IMR-90 (cell line): ENCODE data around the gene CLNK. TPM values are rescaled to one million over a fixed set of nuclear protein-coding genes. Genes with fewer than 3 reads are reported as not detected.

Source experiments
- ATAC-seq: fragments of 200-7000 bp; cut with Tn5 transposase; 2 replicates; pipeline ENCODE4 v1.9.1; 2020; ENCODE audit warnings: low read depth, mild to moderate bottlenecking, moderate library complexity
- BruUV-seq: library from RNA; stranded (reverse); fragments of 400-500 nt; replicated peaks from 2 replicates; lab custom pipeline; 2021; lab: Mats Ljungman, UMichigan
- CTCF ChIA-PET: fragments of 300-600 bp; formaldehyde crosslinking; extraction: SDS; loops from one replicate; lab custom pipeline; 2021; ENCODE audit warnings: antibody characterized with exemption; lab: Yijun Ruan, JAX
- POLR2A ChIA-PET: fragments of 300-600 bp; sonication (Branson Sonifier 250); formaldehyde crosslinking; loops from one replicate; lab custom pipeline; 2022; ENCODE audit warnings: antibody characterized with exemption; ENCODE audit not compliant: unreplicated experiment; lab: Charles Lee
- DNase-seq: peaks from one replicate; pipeline ENCODE4 v3.0.0; 2013
- H2AFZ ChIP-seq: replicated peaks from 2 replicates; pipeline ENCODE3; 2013; ENCODE audit warnings: low read length, mild to moderate bottlenecking; ENCODE audit not compliant: poor library complexity
- H2AK5ac ChIP-seq: 2 replicates; pipeline ENCODE4 v1.6.1; 2013; ENCODE audit warnings: low read depth, low read length, inconsistent platforms
- H2AK9ac ChIP-seq: replicated peaks from 2 replicates; pipeline ENCODE3; 2013; ENCODE audit warnings: mild to moderate bottlenecking, low read depth, low read length, moderate library complexity; ENCODE audit not compliant: poor library complexity
- H2BK120ac ChIP-seq: 2 replicates; pipeline ENCODE4 v1.6.1; 2013; ENCODE audit warnings: low read depth, low read length, inconsistent platforms
- H2BK15ac ChIP-seq: 3 replicates; pipeline ENCODE4 v1.6.1; 2013; ENCODE audit warnings: low read depth, low read length, inconsistent platforms
- H2BK20ac ChIP-seq: 2 replicates; pipeline ENCODE4 v1.6.1; 2013; ENCODE audit warnings: low read depth, mild to moderate bottlenecking, inconsistent platforms, low read length, moderate library complexity
- H2BK5ac ChIP-seq: 2 replicates; pipeline ENCODE4 v1.6.1; 2013; ENCODE audit warnings: mild to moderate bottlenecking, low read depth, low read length, inconsistent platforms; ENCODE audit not compliant: poor library complexity, severe bottlenecking
- H3K14ac ChIP-seq: replicated peaks from 2 replicates; pipeline ENCODE4 v1.6.1; 2013; ENCODE audit warnings: low read depth, low read length, inconsistent platforms
- H3K18ac ChIP-seq: 2 replicates; pipeline ENCODE4 v1.6.1; 2013; ENCODE audit warnings: low read depth, low read length, control low read depth
- H3K23ac ChIP-seq: 2 replicates; pipeline ENCODE4 v1.6.1; 2013; ENCODE audit warnings: low read depth, low read length, inconsistent platforms
- H3K27ac ChIP-seq: 2 replicates; pipeline ENCODE4 v1.5.1; 2013; ENCODE audit warnings: mild to moderate bottlenecking, control low read depth, low read length; ENCODE audit not compliant: insufficient read depth
- H3K27me3 ChIP-seq: 2 replicates; pipeline ENCODE4 v1.6.1; 2013; ENCODE audit warnings: low read length; ENCODE audit not compliant: control insufficient read depth, insufficient read depth
- H3K36me3 ChIP-seq: 2 replicates; pipeline ENCODE4 v1.6.1; 2013; ENCODE audit warnings: low read length, mixed read lengths; ENCODE audit not compliant: control insufficient read depth, insufficient read depth
- H3K4ac ChIP-seq: 2 replicates; pipeline ENCODE4 v1.6.1; 2013; ENCODE audit warnings: low read depth, low read length, inconsistent platforms
- H3K4me1 ChIP-seq: 2 replicates; pipeline ENCODE4 v1.6.1; 2013; ENCODE audit warnings: low read length, mixed read lengths; ENCODE audit not compliant: control insufficient read depth, insufficient read depth
- H3K4me2 ChIP-seq: 2 replicates; pipeline ENCODE4 v1.6.1; 2013; ENCODE audit warnings: low read depth, mild to moderate bottlenecking, control low read depth, low read length, moderate library complexity
- H3K4me3 ChIP-seq: 2 replicates; pipeline ENCODE4 v1.5.1; 2013; ENCODE audit warnings: low read depth, mild to moderate bottlenecking, control low read depth, low read length, moderate library complexity; ENCODE audit not compliant: insufficient read depth
- H3K56ac ChIP-seq: 2 replicates; pipeline ENCODE4 v1.6.1; 2013; ENCODE audit warnings: low read length, inconsistent platforms; ENCODE audit not compliant: insufficient read depth; ENCODE audit errors: extremely low read depth
- H3K79me1 ChIP-seq, 2 experiments: 2 replicates each; pipeline ENCODE4 v1.6.1; 2013; ENCODE audit warnings: low read length in 2 of 2, inconsistent platforms in 1 of 2, low read depth in 1 of 2
- H3K9ac ChIP-seq: 2 replicates; pipeline ENCODE4 v1.6.1; 2013; ENCODE audit warnings: low read depth, low read length, control low read depth
- H3K9me1 ChIP-seq: 2 replicates; pipeline ENCODE4 v1.6.1; 2013; ENCODE audit warnings: low read length, inconsistent platforms; ENCODE audit not compliant: insufficient read depth
- H3K9me3 ChIP-seq: 2 replicates; pipeline ENCODE4 v1.6.1; 2013; ENCODE audit warnings: low read length; ENCODE audit not compliant: control insufficient read depth, insufficient read depth
- H4K20me1 ChIP-seq: 2 replicates; pipeline ENCODE4 v1.6.1; 2013; ENCODE audit warnings: low read length, inconsistent platforms; ENCODE audit not compliant: insufficient read depth
- H4K5ac ChIP-seq: 2 replicates; pipeline ENCODE4 v1.6.1; 2013; ENCODE audit warnings: mild to moderate bottlenecking, low read depth, low read length, control low read depth
- H4K8ac ChIP-seq, 2 experiments: 2 replicates each; pipeline ENCODE4 v1.6.1; 2013; ENCODE audit warnings: low read depth in 2 of 2, low read length in 2 of 2, control low read depth in 1 of 2, inconsistent platforms in 1 of 2
- H4K91ac ChIP-seq: 2 replicates; pipeline ENCODE4 v1.6.1; 2013; ENCODE audit warnings: low read depth, low read length, inconsistent platforms; ENCODE audit not compliant: insufficient read depth
- CHD1 ChIP-seq: IDR thresholded peaks from 2 replicates; pipeline ENCODE4 v1.6.1; 2012; ENCODE audit warnings: low read depth, low read length, improper control_type of control experiment
- FOS ChIP-seq: fragments of 150-350 bp; IDR thresholded peaks from 2 replicates; pipeline ENCODE4 v1.6.1; 2016; ENCODE audit warnings: low read depth, low read length
- MAZ ChIP-seq: IDR thresholded peaks from 2 replicates; pipeline ENCODE4 v1.6.1; 2012; ENCODE audit warnings: low read depth, mild to moderate bottlenecking, low read length, improper control_type of control experiment, moderate library complexity, borderline replicate concordance
- MXI1 ChIP-seq: IDR thresholded peaks from 2 replicates; pipeline ENCODE4 v1.6.1; 2012; ENCODE audit warnings: low read depth, mild to moderate bottlenecking, low read length, moderate library complexity, borderline replicate concordance
- NFE2L2 ChIP-seq: fragments of 150-350 bp; IDR thresholded peaks from 2 replicates; pipeline ENCODE4 v1.6.1; 2016; ENCODE audit warnings: low read depth, mild to moderate bottlenecking, low read length
- POLR2A ChIP-seq: IDR thresholded peaks from 2 replicates; pipeline ENCODE4 v1.6.1; 2012; ENCODE audit warnings: mild to moderate bottlenecking, low read depth, low read length
- RCOR1 ChIP-seq: IDR thresholded peaks from 2 replicates; pipeline ENCODE4 v1.6.1; 2012; ENCODE audit warnings: mild to moderate bottlenecking, low read length, improper control_type of control experiment; ENCODE audit not compliant: insufficient replicate concordance
- SMC3 ChIP-seq: fragments of 150-350 bp; IDR thresholded peaks from 2 replicates; pipeline ENCODE4 v1.6.1; 2016; ENCODE audit warnings: low read depth, mild to moderate bottlenecking, antibody characterized with exemption, low read length, moderate library complexity
- USF2 ChIP-seq: fragments of 150-350 bp; IDR thresholded peaks from 2 replicates; pipeline ENCODE4 v1.6.1; 2017; ENCODE audit warnings: mild to moderate bottlenecking, antibody characterized with exemption, low read length, low read depth
- WGBS, 2 experiments: methylation state at CpG; one replicate each; pipeline versions ENCODE4 v1.1.5 to v1.1.7; 2013; ENCODE audit warnings: missing lambda C conversion rate in 2 of 2; ENCODE audit not compliant: insufficient read length in 1 of 2; ENCODE audit errors: extremely low coverage in 2 of 2; 5-methylcytosine and 5-hydroxymethylcytosine counted together
- dilution Hi-C: fragments of 300-500 bp; cut with HindIII; formaldehyde crosslinking; loops from one replicate; pipeline ENCODE4 v1.14.3; 2018; ENCODE audit warnings: low sequenced_read_pairs; ENCODE audit not compliant: unreplicated experiment
- in situ Hi-C: fragments of 300-500 bp; cut with MboI; formaldehyde crosslinking; loops from 3 replicates; pipeline ENCODE4 v1.14.3; 2019; ENCODE audit warnings: low sequenced_read_pairs, inconsistent platforms, mixed read lengths
- intact Hi-C: fragments of 100-400 bp; cut with micrococcal nuclease; formaldehyde crosslinking; loops from 2 replicates; pipeline ENCODE4 v1.10.0; 2022
- polyA plus RNA-seq, 3 experiments: library from polyadenylated mRNA; depleted of rRNA; stranded (reverse); fragments of >200 nt; gene quantifications; 2 replicates each; pipeline ENCODE4 v1.2.3, GENCODE V29; 2012; ENCODE audit warnings: low replicate concordance in 1 of 3
- total RNA-seq: library from RNA; depleted of rRNA; stranded (reverse); fragments of >200 nt; gene quantifications from 2 replicates; pipeline ENCODE4 v1.2.3, GENCODE V29; 2012

The CLNK gene
- total and polyA plus RNA-seq, 2 of the 4 experiments (the other 2 are of a cell fraction): not detected

DNA sequence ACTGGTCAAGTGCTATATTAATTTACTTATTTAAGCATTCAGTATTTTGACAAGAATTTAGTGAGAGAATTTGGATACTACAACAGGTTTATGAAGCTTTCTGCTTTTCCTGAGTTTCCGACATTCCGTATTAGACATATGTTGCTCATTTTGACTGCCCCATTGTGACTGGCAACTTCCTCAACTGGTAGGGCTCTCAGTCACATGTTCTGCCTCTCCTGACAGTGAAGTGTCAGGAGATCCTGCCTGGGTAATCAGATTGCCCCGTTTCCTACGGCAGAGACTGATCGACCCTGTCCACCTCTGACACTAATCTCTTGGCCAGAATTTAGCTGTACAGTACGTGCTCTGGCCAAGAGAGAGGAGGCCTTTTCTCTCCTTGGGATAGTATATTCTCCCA lies 49.5 kb downstream of the CLNK start:
- ATAC-seq: no peak
- H2BK15ac ChIP-seq: no peak overlapping the region

More for the DNA sequence above, 49.5 kb downstream of the CLNK start:
- Histone ChIP-seq H4K91ac (no peak overlapping the region), H3K27me3 (peaks cover 16% of the 10 kb centered on the region), H2AK9ac (no peak overlapping the region), H2BK20ac (no peak overlapping the region), H2AK5ac (no peak overlapping the region), H2BK120ac (no peak overlapping the region), H2AFZ (peak overlapping the region; percentile 5), H4K20me1 (no peaks in the 10 kb centered on the region), H3K9me1 (no peaks in the 10 kb centered on the region), H3K18ac (no peak overlapping the region), H3K14ac (no peak overlapping the region), H3K4me3 (no peak overlapping the region), H3K36me3 (no peaks in the 10 kb centered on the region), H2BK5ac (no peak overlapping the region), H3K56ac (no peak overlapping the region), H3K9ac (no peak overlapping the region), H4K5ac (no peak overlapping the region), H3K23ac (no peak overlapping the region), H3K27ac (no peak overlapping the region), H3K9me3 (no peaks in the 10 kb centered on the region), H3K4me1 (no peaks in the 10 kb centered on the region), H3K79me1 (no peaks in the 10 kb centered on the region), H4K8ac (no peak overlapping the region), H3K4me2 (no peak overlapping the region), H3K4ac (no peak overlapping the region)
- no CpG with 5 or more reads among the region's 6 CpGs for WGBS, 2 experiments
- intact Hi-C loops (no loop called here), in situ Hi-C loops (no loop called here), dilution Hi-C loops (no loop called here)
- POLR2A ChIA-PET: no interaction called here
- TF ChIP-seq MXI1: no peak
- no peak for TF ChIP-seq POLR2A
- TF ChIP-seq SMC3: no peak
- no peak for TF ChIP-seq NFE2L2
- TF ChIP-seq FOS: no peak
- no peak for TF ChIP-seq CHD1
- TF ChIP-seq RCOR1: no peak
- no peak for TF ChIP-seq MAZ
- TF ChIP-seq USF2: no peak
- CTCF ChIA-PET: no interaction called here
- BruUV-seq: no TSS peak
- no peak for DNase-seq
